K562 (cell line): ENCODE measurements around the gene PRPF8. TPM values are rescaled to one million over a fixed set of nuclear protein-coding genes. Genes with fewer than 3 reads are reported as not detected.

ENCODE experiments used
- CBX5 ChIP-seq: IDR thresholded peaks from 2 replicates; pipeline ENCODE4 v1.6.1; 2014; ENCODE audit warnings: low read depth, borderline replicate concordance
- EP400 ChIP-seq: fragments of 450-650 bp; IDR thresholded peaks from 2 replicates; pipeline ENCODE4 v1.6.1; 2017; ENCODE audit warnings: antibody characterized with exemption, mild to moderate bottlenecking, moderate library complexity
- ERF ChIP-seq: fragments of 450-650 bp; formaldehyde crosslinking; IDR thresholded peaks from 2 replicates; pipeline ENCODE4 v1.4.0; 2020; ENCODE audit warnings: mild to moderate bottlenecking, mixed read lengths
- GATAD2B ChIP-seq: fragments of 450-650 bp; IDR thresholded peaks from 2 replicates; pipeline ENCODE4 v1.6.1; 2017; ENCODE audit warnings: mild to moderate bottlenecking, borderline replicate concordance
- GTF2A2 ChIP-seq: IDR thresholded peaks from 2 replicates; pipeline ENCODE4 v1.6.1; 2016; ENCODE audit warnings: mild to moderate bottlenecking, missing genetic modification characterization, missing compliant biosample characterization
- MXD1 ChIP-seq: fragments of 250-450 bp; sonication (Bioruptor Pico); IDR thresholded peaks from 2 replicates; pipeline ENCODE4 v1.8.0; 2021; ENCODE audit warnings: borderline replicate concordance, mild to moderate bottlenecking, moderate library complexity; ENCODE audit not compliant: poor library complexity, severe bottlenecking
- NCOR1 ChIP-seq: fragments of 450-650 bp; IDR thresholded peaks from 2 replicates; pipeline ENCODE4 v1.6.1; 2016; ENCODE audit warnings: mild to moderate bottlenecking, moderate library complexity
- NFYB ChIP-seq: IDR thresholded peaks from 2 replicates; pipeline ENCODE4 v1.6.1; 2011; ENCODE audit warnings: mild to moderate bottlenecking, moderate library complexity; ENCODE audit not compliant: insufficient read length; ENCODE audit errors: extremely low read depth
- PBX2 ChIP-seq, 2 experiments: IDR thresholded peaks in 1 of 2; conservative IDR thresholded peaks in 1 of 2; 2 replicates each; pipeline ENCODE4 v1.6.1; 2016; ENCODE audit warnings: low read depth in 2 of 2, mild to moderate bottlenecking in 1 of 2, missing compliant biosample characterization in 1 of 2, missing genetic modification characterization in 1 of 2, moderate library complexity in 1 of 2
- REST ChIP-seq, 2 experiments: fragments of 450-650 bp; formaldehyde crosslinking in 1 of 2; IDR thresholded peaks; 2 replicates each; pipeline versions ENCODE4 v1.4.0 to v1.6.1; 2014 to 2020; ENCODE audit warnings: mild to moderate bottlenecking in 2 of 2, borderline replicate concordance in 1 of 2, low read depth in 1 of 2
- ZNF311 ChIP-seq: fragments of 250-450 bp; sonication (Bioruptor Pico); IDR thresholded peaks from 2 replicates; pipeline ENCODE4 v1.4.0; 2020; ENCODE audit warnings: mild to moderate bottlenecking, moderate library complexity
- polyA plus RNA-seq, 8 experiments: library from polyadenylated mRNA; depleted of rRNA in 4 of 8; stranded (reverse) in 5 of 8; unstranded in 3 of 8; fragments of >200 nt; fragmentation: Nextera tagmentation in 2 of 8; fragmentation: Illumina TruSeq in 1 of 8; extraction: Ambion mirVana in 2 of 8; extraction: Trizol in 1 of 8; gene quantifications; 2 replicates each; pipeline versions ENCODE4 v1.2.1 to v1.2.3, GENCODE V29; 2011 to 2014; ENCODE audit warnings: inconsistent platforms in 1 of 8, missing spikeins in 1 of 8
- total RNA-seq, 7 experiments: library from RNA; depleted of rRNA in 6 of 7; stranded (reverse); fragments of >200 nt in 6 of 7; fragmentation: Illumina TruSeq in 2 of 7; extraction: Trizol in 2 of 7; gene quantifications; 2 replicates each; pipeline versions ENCODE4 v1.2.1 to v1.2.3, GENCODE V29; 2011 to 2021; ENCODE audit warnings: low replicate concordance in 1 of 7
- TF ChIP-seq, protein P1 (sequence below): sonication (generic); formaldehyde crosslinking; IDR thresholded peaks from 2 replicates; pipeline ENCODE4 v1.8.1; 2023; ENCODE audit warnings: mild to moderate bottlenecking, missing genetic modification reagents

The PRPF8 gene
- total and polyA plus RNA-seq, 9 of the 15 experiments (the other 6 are each of a cell fraction or from before 2014, with no cell fraction given), result 64.3 to 294 (median 85.9) TPM

DNA sequence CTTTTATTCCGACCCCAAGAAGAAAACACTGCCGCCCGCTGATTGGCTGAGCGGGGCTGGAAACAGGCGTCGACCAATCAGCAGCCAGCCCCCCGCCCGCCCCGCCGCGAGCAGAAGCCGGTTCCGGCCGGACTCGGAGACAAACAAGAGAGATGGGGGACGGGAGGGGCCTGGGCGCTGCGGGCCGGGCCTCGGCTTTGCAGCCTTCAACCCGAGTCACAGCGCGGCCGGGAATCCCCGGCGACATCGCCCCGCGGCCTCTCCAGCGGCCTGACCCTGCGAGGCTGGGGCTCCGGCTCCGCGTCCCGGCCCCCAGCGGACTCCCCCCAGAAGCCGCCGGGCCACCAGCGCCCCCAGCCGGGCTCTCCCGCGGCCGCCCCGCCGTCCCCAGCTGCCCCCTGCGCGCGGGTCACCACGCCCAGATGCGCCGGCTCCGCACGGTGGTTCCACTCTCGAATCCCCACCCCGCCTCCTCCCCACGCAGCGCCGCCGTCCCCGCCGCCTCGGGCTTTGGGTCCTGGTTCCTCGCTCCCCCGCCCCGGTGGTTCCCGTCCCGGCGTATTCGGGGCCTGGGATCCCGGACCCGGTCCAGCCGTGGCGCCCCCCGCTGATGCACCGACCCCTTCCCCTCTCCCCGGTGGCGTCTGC lies 55.7 kb downstream of the PRPF8 start (continued):
- no peak for TF ChIP-seq PBX2 (CRISPR knock-in tag; IDR thresholded peaks at IDR 0.05; ENCODE audit: low read depth)
- TF ChIP-seq PBX2 (tag; conservative IDR thresholded peaks at IDR 0.05; ENCODE audit: low read depth), result no peak
- peak; percentile 77; the same call in 1 of the 2 replicates for TF ChIP-seq GATAD2B
- no peak for TF ChIP-seq CBX5
- peak; percentile 48; the same call in 1 of the 2 replicates for TF ChIP-seq EP400
- TF ChIP-seq, protein P1, sequence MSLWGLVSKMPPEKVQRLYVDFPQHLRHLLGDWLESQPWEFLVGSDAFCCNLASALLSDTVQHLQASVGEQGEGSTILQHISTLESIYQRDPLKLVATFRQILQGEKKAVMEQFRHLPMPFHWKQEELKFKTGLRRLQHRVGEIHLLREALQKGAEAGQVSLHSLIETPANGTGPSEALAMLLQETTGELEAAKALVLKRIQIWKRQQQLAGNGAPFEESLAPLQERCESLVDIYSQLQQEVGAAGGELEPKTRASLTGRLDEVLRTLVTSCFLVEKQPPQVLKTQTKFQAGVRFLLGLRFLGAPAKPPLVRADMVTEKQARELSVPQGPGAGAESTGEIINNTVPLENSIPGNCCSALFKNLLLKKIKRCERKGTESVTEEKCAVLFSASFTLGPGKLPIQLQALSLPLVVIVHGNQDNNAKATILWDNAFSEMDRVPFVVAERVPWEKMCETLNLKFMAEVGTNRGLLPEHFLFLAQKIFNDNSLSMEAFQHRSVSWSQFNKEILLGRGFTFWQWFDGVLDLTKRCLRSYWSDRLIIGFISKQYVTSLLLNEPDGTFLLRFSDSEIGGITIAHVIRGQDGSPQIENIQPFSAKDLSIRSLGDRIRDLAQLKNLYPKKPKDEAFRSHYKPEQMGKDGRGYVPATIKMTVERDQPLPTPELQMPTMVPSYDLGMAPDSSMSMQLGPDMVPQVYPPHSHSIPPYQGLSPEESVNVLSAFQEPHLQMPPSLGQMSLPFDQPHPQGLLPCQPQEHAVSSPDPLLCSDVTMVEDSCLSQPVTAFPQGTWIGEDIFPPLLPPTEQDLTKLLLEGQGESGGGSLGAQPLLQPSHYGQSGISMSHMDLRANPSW (CRISPR knock-in tag), result no peak
- TF ChIP-seq ZNF311 (CRISPR knock-in tag), result no peak
- no peak for TF ChIP-seq MXD1
- TF ChIP-seq ERF (CRISPR knock-in tag), result no peak; the same call in 1 of the 2 replicates
- TF ChIP-seq NCOR1, result no peak
- TF ChIP-seq NFYB, result peak; percentile 63
- TF ChIP-seq REST (IDR thresholded peaks at IDR 0.05; ENCODE audit: borderline replicate concordance), result peak; percentile 99
- TF ChIP-seq REST (CRISPR knock-in tag; IDR thresholded peaks at IDR 0.05; ENCODE audit: low read depth), result no peak
- TF ChIP-seq GTF2A2 (tag), result no peak
